AG04449 (cell line): Measurements from ENCODE around the gene FBP2.

Source experiments
- CTCF ChIA-PET: fragments of 350-600 bp; formaldehyde crosslinking; extraction: SDS; loops from one replicate; lab custom pipeline; 2021; ENCODE audit warnings: antibody characterized with exemption; lab: Yijun Ruan, JAX
- POLR2A ChIA-PET: fragments of 400-600, 350-600 bp; formaldehyde crosslinking; extraction: SDS; loops from one replicate; lab custom pipeline; 2020; ENCODE audit warnings: antibody characterized with exemption, inconsistent platforms; lab: Yijun Ruan, JAX
- DNase-seq: peaks from one replicate; pipeline ENCODE4 v3.0.0-alpha.2; 2010; ENCODE audit warnings: low read depth, low spot score
- H3K4me3 ChIP-seq: 2 replicates; pipeline ENCODE4 v1.5.1; 2011; ENCODE audit warnings: low read depth, mild to moderate bottlenecking, control low read depth, low read length
- CTCF ChIP-seq: IDR thresholded peaks from one replicate; pipeline ENCODE4 v1.5.1; 2011; ENCODE audit warnings: mild to moderate bottlenecking, moderate library complexity, low read length, control low read depth, inconsistent platforms; ENCODE audit not compliant: insufficient read depth; ENCODE audit errors: missing control alignments

FBP2 gene

GRCh38 chr9:94533155-94533554 lies 60.5 kb downstream of the FBP2 start:
- ChIA-PET CTCF (no interaction called here), POLR2A (no interaction called here)
- no peak for TF ChIP-seq CTCF
- H3K4me3 ChIP-seq: no peak overlapping the region
- no peak for DNase-seq

- no peak overlapping the region for H3K4me3 ChIP-seq
- DNase-seq: no peak
- POLR2A ChIA-PET: no interaction called here
- CTCF ChIA-PET: no interaction called here
- no peak for TF ChIP-seq CTCF
These were observed 64.7 kb downstream of the FBP2 start for GRCh38 chr9:94528886-94529285.

GRCh38 chr9:94526951-94527350 lies 66.7 kb downstream of the FBP2 start:
- CTCF ChIA-PET: no interaction called here
- no peak for DNase-seq
- POLR2A ChIA-PET: no interaction called here
- no peak overlapping the region for H3K4me3 ChIP-seq
- no peak for TF ChIP-seq CTCF

- ChIA-PET POLR2A (no interaction called here), CTCF (no interaction called here)
- no peak for DNase-seq
- no peak overlapping the region for H3K4me3 ChIP-seq
- no peak for TF ChIP-seq CTCF
These were observed 67.4 kb downstream of the FBP2 start for GRCh38 chr9:94526271-94526670.

- POLR2A ChIA-PET: no interaction called here
- no peak overlapping the region for H3K4me3 ChIP-seq
- CTCF ChIA-PET: no interaction called here
- TF ChIP-seq CTCF: no peak
- no peak for DNase-seq
These were observed 68.1 kb downstream of the FBP2 start for GRCh38 chr9:94525396-94526035.

GRCh38 chr9:94517254-94517653 lies 76.4 kb downstream of the FBP2 start:
- H3K4me3 ChIP-seq: no peak overlapping the region
- TF ChIP-seq CTCF: no peak
- ChIA-PET POLR2A (no interaction called here), CTCF (no interaction called here)
- DNase-seq: no peak
